Activated naive CD8-positive, alpha-beta T cell treated with anti-CD3 and anti-CD28 coated beads, Interleukin-2, amount 10 ng/mL, durations not matched to agents 7 days and 5 days (primary cell): Measurements from ENCODE around the gene DHX16. TPM values are rescaled to one million over a fixed set of nuclear protein-coding genes. Genes with fewer than 3 reads are reported as not detected.
A peak's percentile ranks its signal among the peaks of the same experiment; 100 is the strongest.
"Not testable (repeated sequence)": the region's sequence is repeated elsewhere in the genome, so short reads cannot be mapped to it uniquely, and the experiment has no call there.

ENCODE experiments used
- ATAC-seq: fragments of 150-1000 bp; cut with Tn5 transposase; one replicate; pipeline ENCODE4 v1.10.0; 2021; ENCODE audit warnings: low read depth, moderate library complexity
- POLR2A ChIA-PET: fragments of 350-600 bp; sonication (Branson Sonifier 250); formaldehyde crosslinking; loops from one replicate; lab custom pipeline; 2021; ENCODE audit warnings: antibody characterized with exemption; lab: Charles Lee
- DNase-seq: peaks from one replicate; pipeline ENCODE4 v3.0.0; 2021
- H3K27ac Mint-ChIP-seq: one replicate; pipeline ENCODE4 v1.8.0; 2022; ENCODE audit warnings: mild to moderate bottlenecking, mixed read lengths
- H3K27me3 Mint-ChIP-seq: one replicate; pipeline ENCODE4 v1.8.0; 2022; ENCODE audit warnings: mild to moderate bottlenecking, moderate library complexity, mixed read lengths
- H3K36me3 Mint-ChIP-seq: one replicate; pipeline ENCODE4 v1.8.0; 2021; ENCODE audit warnings: mild to moderate bottlenecking, mixed read lengths
- H3K4me1 Mint-ChIP-seq: one replicate; pipeline ENCODE4 v1.8.0; 2021; ENCODE audit warnings: mixed read lengths
- H3K4me3 Mint-ChIP-seq: one replicate; pipeline ENCODE4 v1.8.0; 2022; ENCODE audit warnings: mild to moderate bottlenecking, moderate library complexity, mixed read lengths
- H3K9me3 Mint-ChIP-seq: one replicate; pipeline ENCODE4 v1.8.0; 2021; ENCODE audit warnings: mixed read lengths
- total RNA-seq, 2 experiments: library from RNA; stranded (reverse); gene quantifications; one replicate each; pipeline ENCODE4 v1.2.3, GENCODE V29; 2021

DHX16 gene
- 10 to 100 TPM; 42.9 to 44.2 TPM for total RNA-seq

- Mint-ChIP-seq H3K36me3 (peaks cover 21% of the 10 kb centered on the region), H3K27me3 (no peaks in the 10 kb centered on the region), H3K9me3 (no peaks in the 10 kb centered on the region), H3K4me1 (peaks cover 28% of the 10 kb centered on the region), H3K27ac (peak within 1 kb of the TSS; percentile 75), H3K4me3 (peak within 1 kb of the TSS; percentile 78)
- POLR2A ChIA-PET = interaction anchor here (0.7 to 16.6 kb wide), 18 partner anchors 11 to 212 kb away, joined by 3 to 512 read pairs (median 4); partner anchors contain the start of genes ABCF1, ATAT1, DDR1 and GNL1
- ATAC-seq = peak; percentile 83
- peak; percentile 89 for DNase-seq
These were observed at the start of gene DHX16 for GRCh38 chr6:30672445-30673253. Gene DHX16, minus strand, starts transcription at chr6:30673006. Its CDS starts 165 bp downstream, at chr6:30672841.

- H3K9me3 Mint-ChIP-seq, ATAC-seq, H3K27me3 Mint-ChIP-seq: not testable (repeated sequence)
- Mint-ChIP-seq H3K27ac (peak overlapping the region; percentile 93), H3K36me3 (peaks cover 58% of the 10 kb centered on the region), H3K4me1 (peaks cover 47% of the 10 kb centered on the region), H3K4me3 (peak overlapping the region; percentile 91)
- peak; percentile 43 for DNase-seq
- POLR2A ChIA-PET = interaction anchor here (0.6 to 11.0 kb wide), 12 partner anchors 9 to 183 kb away, joined by 3 to 512 read pairs (median 6); partner anchors contain the start of genes DHX16, GNL1, MRPS18B and NRM
These were observed 49.1 kb upstream of the DHX16 start for GRCh38 chr6:30722025-30722279.

GRCh38 chr6:30721198-30722024, 48.6 kb upstream of the DHX16 start:
- POLR2A ChIA-PET = interaction anchor here (0.5 to 11.0 kb wide), 15 partner anchors 9 to 182 kb away, joined by 3 to 512 read pairs (median 6); partner anchors contain the start of genes DHX16, GNL1, IER3 and MRPS18B
- DNase-seq (peak; percentile 99), ATAC-seq (peak; percentile 13)
- H3K9me3 Mint-ChIP-seq = no peaks in the 10 kb centered on the region
- H3K4me3 Mint-ChIP-seq = peak overlapping the region; percentile 91
- H3K36me3 Mint-ChIP-seq = peaks cover 58% of the 10 kb centered on the region
- H3K27ac Mint-ChIP-seq = peak overlapping the region; percentile 93
- no peaks in the 10 kb centered on the region for H3K27me3 Mint-ChIP-seq
- peaks cover 47% of the 10 kb centered on the region for H3K4me1 Mint-ChIP-seq

- POLR2A ChIA-PET = interaction anchor here (0.5 to 11.0 kb wide), 14 partner anchors 9 to 182 kb away, joined by 3 to 512 read pairs (median 6); partner anchors contain the start of genes DHX16, GNL1, IER3 and MRPS18B
- Mint-ChIP-seq H3K36me3 (peaks cover 62% of the 10 kb centered on the region), H3K27me3 (no peaks in the 10 kb centered on the region), H3K9me3 (no peaks in the 10 kb centered on the region), H3K27ac (peak overlapping the region; percentile 93), H3K4me1 (peaks cover 50% of the 10 kb centered on the region), H3K4me3 (peak overlapping the region; percentile 91)
- DNase-seq (peak; percentile 75), ATAC-seq (no peak)
These were observed 48.0 kb upstream of the DHX16 start for GRCh38 chr6:30720738-30721197.

GRCh38 chr6:30719791-30720737, 47.3 kb upstream of the DHX16 start, which contains the start of gene TUBB:
Gene TUBB, plus strand, starts transcription at chr6:30720352. Its CDS starts 155 bp downstream, at chr6:30720507.
- peak within 1 kb of the TSS; percentile 91 for H3K4me3 Mint-ChIP-seq

GRCh38 chr6:30719356-30719755, 46.5 kb upstream of the DHX16 start:
- ATAC-seq = no peak
- DNase-seq = no peak
- peaks cover 62% of the 10 kb centered on the region for H3K36me3 Mint-ChIP-seq
- H3K27me3 Mint-ChIP-seq = no peaks in the 10 kb centered on the region
- no peaks in the 10 kb centered on the region for H3K9me3 Mint-ChIP-seq
- H3K27ac Mint-ChIP-seq = peak overlapping the region; percentile 93
- H3K4me3 Mint-ChIP-seq = peak overlapping the region; percentile 91
- POLR2A ChIA-PET = interaction anchor here (1.2 to 11.0 kb wide), 7 partner anchors 11 to 106 kb away, joined by 3 to 512 read pairs (median 11); partner anchors contain the start of genes DHX16, MRPS18B, NRM and PPP1R10
- H3K4me1 Mint-ChIP-seq = peaks cover 46% of the 10 kb centered on the region

More at GRCh38 chr6:30719791-30720737, 47.3 kb upstream of the DHX16 start, which contains the start of gene TUBB:
- peaks cover 48% of the 10 kb centered on the region for H3K4me1 Mint-ChIP-seq
- no peaks in the 10 kb centered on the region for H3K27me3 Mint-ChIP-seq
- peak; percentile 70 for ATAC-seq
- no peaks in the 10 kb centered on the region for H3K9me3 Mint-ChIP-seq
- POLR2A ChIA-PET = interaction anchor here (0.5 to 11.0 kb wide), 13 partner anchors 8 to 119 kb away, joined by 3 to 512 read pairs (median 6); partner anchors contain the start of genes DHX16, IER3, MRPS18B and NRM
- peak; percentile 95 for DNase-seq
- H3K36me3 Mint-ChIP-seq = peaks cover 64% of the 10 kb centered on the region
- H3K27ac Mint-ChIP-seq = peak within 1 kb of the TSS; percentile 93

- POLR2A ChIA-PET = interaction anchor here (0.8 to 11.0 kb wide), 17 partner anchors 10 to 236 kb away, joined by 3 to 512 read pairs (median 8); partner anchors contain the start of genes DHX16, GTF2H4, IER3 and MRPS18B
- Mint-ChIP-seq H3K4me1 (peaks cover 39% of the 10 kb centered on the region), H3K27ac (peak overlapping the region; percentile 100), H3K4me3 (peak overlapping the region; percentile 91), H3K36me3 (peaks cover 58% of the 10 kb centered on the region)
- not testable (repeated sequence) for DNase-seq, H3K9me3 Mint-ChIP-seq, ATAC-seq, H3K27me3 Mint-ChIP-seq
These were observed 45.3 kb upstream of the DHX16 start for GRCh38 chr6:30717845-30718720.

GRCh38 chr6:30717129-30717844, 44.5 kb upstream of the DHX16 start, which contains the start of gene MDC1:
Gene MDC1, minus strand, starts transcription at chr6:30717281. Its CDS starts 2,106 bp downstream, at chr6:30715175.
- H3K4me1 Mint-ChIP-seq = peaks cover 41% of the 10 kb centered on the region
- DNase-seq = peak; percentile 97
- ATAC-seq = peak; percentile 77
- peak within 1 kb of the TSS; percentile 91 for H3K4me3 Mint-ChIP-seq
- H3K9me3 Mint-ChIP-seq = no peaks in the 10 kb centered on the region
- no peaks in the 10 kb centered on the region for H3K27me3 Mint-ChIP-seq
- peak within 1 kb of the TSS; percentile 100 for H3K27ac Mint-ChIP-seq
- POLR2A ChIA-PET = interaction anchor here (0.7 to 11.0 kb wide), 21 partner anchors 12 to 391 kb away, joined by 3 to 512 read pairs (median 5); partner anchors contain the start of genes ABCF1, DHX16, FLOT1 and GTF2H4
- peaks cover 56% of the 10 kb centered on the region for H3K36me3 Mint-ChIP-seq

- Mint-ChIP-seq H3K4me3 (peak overlapping the region; percentile 91), H3K27ac (peak overlapping the region; percentile 100), H3K9me3 (no peaks in the 10 kb centered on the region), H3K4me1 (peaks cover 46% of the 10 kb centered on the region), H3K27me3 (no peaks in the 10 kb centered on the region), H3K36me3 (peaks cover 53% of the 10 kb centered on the region)
- no peak for DNase-seq
- no peak for ATAC-seq
- POLR2A ChIA-PET = interaction anchor here (0.7 to 11.0 kb wide), 19 partner anchors 11 to 391 kb away, joined by 3 to 512 read pairs (median 6); partner anchors contain the start of genes ABCF1, DHX16, FLOT1 and GTF2H4
These were observed 44.0 kb upstream of the DHX16 start for GRCh38 chr6:30716879-30717128.

- Mint-ChIP-seq H3K27me3 (no peaks in the 10 kb centered on the region), H3K4me3 (no peak overlapping the region), H3K4me1 (peaks cover 53% of the 10 kb centered on the region), H3K36me3 (peaks cover 48% of the 10 kb centered on the region), H3K9me3 (no peaks in the 10 kb centered on the region), H3K27ac (no peak overlapping the region)
- ATAC-seq = no peak
- no peak for DNase-seq
- POLR2A ChIA-PET = interaction anchor here (3.9 to 4.1 kb wide), 2 partner anchors 26 to 31 kb away, joined by 37 to 54 read pairs; no protein-coding TSS in a partner anchor
These were observed 41.5 kb upstream of the DHX16 start for GRCh38 chr6:30714263-30714662.
